Breast epithelium (tissue), 3 donors: Measurements from ENCODE around the gene C1S.

Experiments
- CTCF ChIP-seq, 3 donors: fragments of 450-650 bp; IDR thresholded peaks; one replicate each; pipeline ENCODE4 v1.5.1; 2016 to 2017; ENCODE audit warnings: antibody characterized with exemption in 3 of 3, mild to moderate bottlenecking in 3 of 3, moderate library complexity in 3 of 3
- POLR2A ChIP-seq: fragments of 450-650 bp; IDR thresholded peaks from one replicate; pipeline ENCODE4 v1.6.1; 2016; ENCODE audit warnings: antibody characterized with exemption, mild to moderate bottlenecking, moderate library complexity

DNA sequence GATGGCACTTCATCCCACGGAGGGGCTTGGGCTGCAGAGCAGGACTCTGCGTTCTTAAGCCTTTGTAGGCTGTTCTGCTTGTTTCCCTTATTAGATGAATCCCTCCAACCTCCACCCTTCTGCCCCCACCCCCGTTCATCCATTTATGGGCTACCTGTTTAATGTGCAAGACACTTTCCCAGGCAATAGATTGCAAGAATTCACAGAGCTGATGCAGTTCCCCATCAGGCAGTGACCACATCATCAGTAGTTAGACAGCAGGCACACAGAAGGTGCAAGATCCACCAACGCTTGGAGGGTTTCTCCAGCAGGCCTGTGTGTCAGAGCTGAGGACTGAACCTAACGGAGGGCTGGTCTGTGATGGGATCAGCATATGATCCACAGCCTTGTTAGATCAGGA is 33.0 kb downstream of the C1S start:
- no peak for TF ChIP-seq CTCF (IDR thresholded peaks at IDR 0.05)
- no peak for TF ChIP-seq POLR2A
